Measurements from ENCODE around the gene CTBP1.
A peak's percentile ranks its signal among the peaks of the same experiment; 100 is the strongest.

Gene CTBP1

GRCh38 chr4:1207603-1208265 is 41.2 kb downstream of the CTBP1 start:
- no peak for DNase-seq

DNA sequence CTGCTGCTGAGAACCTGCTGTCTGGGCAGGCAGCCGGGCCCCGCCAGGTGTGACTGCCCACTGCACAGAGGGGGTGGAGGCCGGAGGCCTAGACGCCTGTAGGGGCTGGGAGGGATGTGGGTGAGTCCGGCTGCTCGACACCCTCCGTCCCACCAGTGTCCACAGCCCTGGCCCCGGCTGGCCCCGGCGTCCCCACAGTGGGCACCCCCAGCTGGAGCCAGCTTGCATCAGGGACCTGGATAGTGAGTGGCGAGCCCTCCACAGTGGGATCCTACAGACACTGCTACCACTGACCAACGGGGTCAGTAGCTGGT is 41.8 kb downstream of the CTBP1 start:
- no peak for DNase-seq

- no peak for DNase-seq
Observed at GRCh38 chr4:1206299-1207156, 42.4 kb downstream of the CTBP1 start.

- DNase-seq: no peak
Observed at GRCh38 chr4:1205586-1206298, 43.2 kb downstream of the CTBP1 start.

DNA sequence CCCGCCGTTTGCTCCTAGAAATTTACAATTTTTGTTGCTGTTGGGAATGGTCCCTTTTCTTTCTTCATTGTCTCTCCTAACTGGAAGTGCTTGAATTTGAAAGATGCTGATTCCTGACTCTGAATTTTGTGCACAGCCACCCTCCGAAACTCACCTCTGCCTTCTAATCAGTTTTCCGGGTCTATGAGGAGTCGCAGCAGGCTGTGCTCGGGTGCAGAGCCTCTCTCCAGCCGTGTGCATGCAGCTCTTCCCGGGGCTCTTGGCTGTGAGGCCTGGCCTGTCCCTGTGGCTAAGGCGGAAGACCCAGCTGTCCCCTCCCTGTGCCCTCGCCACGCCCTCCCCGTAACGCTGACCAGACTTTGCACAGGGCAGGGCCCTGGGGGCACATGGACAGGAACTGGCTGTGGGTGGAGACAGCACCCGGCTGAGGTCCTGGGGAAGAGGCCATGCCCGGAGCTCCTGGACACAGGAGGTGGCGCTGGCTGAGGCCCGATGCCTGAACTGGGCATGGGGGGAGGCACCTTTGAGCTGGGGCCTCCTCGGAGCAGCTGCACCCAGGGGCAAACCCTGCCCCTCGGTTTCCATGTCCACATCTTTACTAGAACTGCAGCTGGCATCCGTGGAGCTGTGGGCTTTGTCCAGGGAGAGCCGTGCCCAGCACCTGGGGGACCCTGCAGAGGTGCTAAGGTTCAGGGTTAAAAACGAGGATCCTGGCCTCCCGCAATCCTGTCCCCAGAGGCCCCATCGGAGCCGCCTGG is 43.9 kb downstream of the CTBP1 start:
- no peak for DNase-seq

GRCh38 chr4:1204286-1204827 is 44.6 kb downstream of the CTBP1 start:
- DNase-seq: no peak

DNA sequence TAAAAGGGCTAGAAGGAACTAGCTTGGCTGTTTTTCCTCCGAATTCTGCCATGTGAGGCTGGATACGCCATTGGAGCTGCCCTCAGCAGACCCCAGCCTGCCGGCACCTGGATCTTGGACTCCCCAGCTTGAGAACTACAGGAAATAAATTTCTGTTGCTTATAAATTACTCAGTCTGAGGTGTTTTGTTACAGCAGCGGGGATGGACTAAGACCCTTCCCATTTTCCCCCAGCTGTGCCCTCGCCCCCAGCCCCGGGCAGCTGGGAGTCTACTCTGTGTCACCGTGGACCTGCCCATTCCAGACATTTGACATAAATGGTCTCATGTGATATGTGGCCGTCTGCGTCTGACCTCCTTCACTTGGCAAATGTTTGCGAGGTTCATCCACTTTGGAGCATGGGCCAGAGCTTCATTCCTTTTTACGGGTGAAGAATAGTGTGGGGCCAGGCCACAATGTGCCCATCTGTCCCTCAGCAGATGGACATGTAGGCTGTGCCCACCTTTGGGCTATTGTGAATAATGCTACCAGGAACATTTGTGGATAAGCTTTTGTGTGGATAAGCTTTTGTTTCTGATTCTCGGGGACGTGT is 45.8 kb downstream of the CTBP1 start:
- no peak for DNase-seq

DNA sequence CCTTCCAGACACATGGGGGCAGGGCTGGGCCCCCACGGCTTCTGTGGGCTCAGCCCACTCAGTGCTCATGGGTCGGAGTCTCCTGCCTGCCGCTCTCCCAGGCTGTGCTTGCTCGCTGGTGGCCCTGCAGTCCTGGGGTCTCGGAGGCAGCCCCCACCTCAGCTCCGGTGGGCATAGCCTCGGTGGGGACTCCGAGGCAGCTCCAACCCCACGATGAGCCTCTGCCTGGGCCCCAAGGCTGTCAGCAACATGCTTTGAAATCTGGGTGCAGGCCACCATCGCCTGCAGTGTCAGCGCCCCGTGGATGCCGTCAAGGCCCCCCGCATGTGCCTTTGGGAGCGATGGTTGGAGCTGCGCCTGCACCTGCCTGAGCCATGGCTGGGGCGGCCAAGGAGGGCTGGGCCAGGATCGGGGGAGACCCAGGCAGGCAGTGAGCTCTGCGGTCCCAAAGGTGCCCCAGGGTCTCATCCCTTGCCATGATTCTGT is 46.4 kb downstream of the CTBP1 start:
- DNase-seq: no peak

GRCh38 chr4:1201851-1202525 is 46.9 kb downstream of the CTBP1 start:
- peak; percentile 90 for DNase-seq

DNA sequence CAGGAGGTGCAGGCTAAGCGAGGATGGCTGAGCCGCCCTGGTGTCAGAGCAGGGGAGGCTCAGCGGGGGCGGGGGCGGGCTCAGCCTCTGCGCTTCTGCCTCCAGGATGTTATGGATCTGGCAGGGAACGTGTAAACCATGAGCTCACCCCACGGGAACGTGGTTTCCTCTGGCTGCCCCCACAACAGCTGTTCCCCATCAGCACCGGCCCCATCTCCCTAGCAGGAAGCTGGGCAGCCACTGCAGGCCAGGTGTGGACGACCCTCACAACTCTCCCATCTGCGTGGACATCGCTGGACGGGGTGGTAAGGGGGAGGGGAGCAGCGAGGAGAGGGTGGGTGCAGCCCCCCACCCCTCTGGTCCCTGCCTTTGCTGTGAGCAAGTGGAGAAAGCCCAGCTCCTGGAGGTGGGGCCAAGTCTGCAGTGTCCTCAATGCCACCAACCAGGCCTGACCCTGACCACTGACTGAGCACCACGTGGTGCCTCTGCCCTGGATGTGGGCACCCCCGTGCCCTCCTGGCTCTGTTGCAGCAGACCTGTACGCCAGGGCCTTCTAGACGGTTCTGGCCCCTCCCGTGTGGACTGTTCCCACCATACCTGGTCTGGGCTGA is 48.4 kb downstream of the CTBP1 start:
- no peak for DNase-seq

- DNase-seq: no peak
Observed at GRCh38 chr4:1199556-1200331, 49.2 kb downstream of the CTBP1 start.

GRCh38 chr4:1198098-1198844 is 50.7 kb downstream of the CTBP1 start:
- no peak for DNase-seq

GRCh38 chr4:1196421-1197183 is 52.3 kb downstream of the CTBP1 start:
- DNase-seq: no peak

DNA sequence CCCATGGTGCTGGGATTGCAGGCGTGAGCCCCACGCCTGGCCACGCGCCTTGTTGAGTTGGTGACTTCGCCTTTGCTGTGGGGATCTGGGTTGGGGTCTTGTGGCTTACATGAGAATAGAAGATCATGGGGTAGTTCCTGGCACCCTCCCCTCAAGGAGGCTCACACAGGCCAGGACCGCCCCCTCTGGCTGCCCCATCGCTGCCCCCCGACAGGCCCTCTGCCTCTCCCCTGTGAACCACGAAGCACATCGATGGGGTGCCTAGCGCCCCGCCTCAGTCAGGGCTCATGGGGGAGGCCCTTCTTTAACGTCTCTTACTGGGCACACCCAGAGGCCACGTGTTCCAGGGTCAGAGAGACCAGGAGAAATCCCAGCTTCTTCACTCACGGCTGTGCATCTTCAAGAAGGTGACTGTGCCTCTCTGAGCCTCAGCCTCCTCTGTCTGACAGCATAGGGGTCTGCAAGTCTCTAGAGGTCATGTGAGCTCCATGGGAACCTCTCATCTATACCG is 53.0 kb downstream of the CTBP1 start:
- no peak for DNase-seq

DNA sequence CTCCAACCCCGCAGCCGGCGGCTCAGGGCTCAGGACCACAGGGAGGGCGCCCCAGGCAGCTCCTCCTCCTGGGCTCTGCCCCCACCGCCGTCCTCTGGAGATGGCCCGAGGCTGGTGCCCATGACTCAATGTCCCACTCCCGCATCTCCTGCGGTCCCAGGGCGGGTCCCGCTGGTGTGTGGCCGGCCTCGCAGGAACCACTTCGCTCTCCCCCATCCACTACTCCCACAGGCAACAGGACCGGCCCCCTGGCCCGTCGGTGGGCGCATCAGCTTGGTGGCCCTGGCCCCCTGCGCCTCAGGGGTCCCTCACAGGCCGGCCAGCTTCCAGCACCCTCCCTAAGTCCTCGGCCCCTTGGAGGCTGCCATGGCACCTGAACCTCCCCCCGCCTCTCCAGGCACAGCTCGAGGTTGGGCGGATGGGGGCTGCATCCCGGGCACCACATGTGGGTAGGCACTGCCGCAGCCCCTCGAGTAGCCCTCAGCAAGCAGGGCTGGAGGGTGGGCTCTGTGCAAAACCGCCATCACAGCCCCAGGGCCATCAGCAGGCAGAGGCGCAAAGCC is 53.7 kb downstream of the CTBP1 start:
- DNase-seq: no peak

DNA sequence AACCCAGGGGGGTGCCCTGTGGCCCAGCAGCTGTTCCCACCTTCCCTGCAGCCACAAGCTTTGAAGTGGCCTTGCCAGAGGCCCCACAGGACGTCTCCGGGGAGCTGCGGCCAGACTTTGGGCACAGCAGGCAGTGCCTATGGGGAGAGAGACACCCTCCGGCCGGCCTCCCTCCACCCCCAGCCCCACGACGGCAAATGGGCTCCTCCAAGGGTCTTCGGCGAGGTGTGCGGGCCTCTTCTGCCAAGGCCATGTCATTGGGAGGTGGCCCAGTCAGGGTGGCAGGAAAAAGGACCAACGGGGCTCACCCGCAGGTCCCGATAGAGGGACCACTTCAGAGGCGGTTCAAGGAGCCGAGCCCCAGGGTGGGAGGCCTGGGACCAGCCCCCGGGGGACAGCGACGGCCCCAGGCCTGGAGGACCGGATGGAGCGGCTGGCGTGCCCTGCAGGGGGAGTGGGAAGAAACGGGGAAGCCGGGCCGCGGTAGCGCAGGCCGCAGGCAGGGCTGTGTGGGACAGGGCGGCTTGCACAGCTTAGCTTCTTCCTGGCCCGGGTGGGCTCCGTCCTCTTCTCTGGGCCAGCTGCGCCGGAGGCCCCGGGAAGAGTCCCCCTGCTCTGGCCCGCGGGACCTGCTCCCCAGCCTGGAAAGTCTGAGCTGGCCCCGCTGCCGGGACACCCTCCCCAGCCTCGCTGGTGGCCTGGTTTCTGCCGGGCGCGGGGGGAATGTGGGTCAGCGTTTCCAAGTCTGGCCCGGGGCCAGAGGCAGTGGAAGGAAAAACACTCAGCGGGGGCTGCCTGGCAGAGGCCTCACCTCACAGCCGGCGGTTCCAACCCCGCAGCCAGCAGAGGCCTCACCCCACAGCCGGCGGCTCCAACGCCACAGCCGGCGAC is 54.7 kb downstream of the CTBP1 start:
- DNase-seq: no peak

Measured in CD4-positive, alpha-beta T cell treated with Interleukin-4 for 4 hours (primary cell).